Liver (tissue), 9 donors: ENCODE data around the gene RYR3. TPM values are rescaled to one million over a fixed set of nuclear protein-coding genes. Genes with fewer than 3 reads are reported as not detected.

Experiments used
- DNase-seq: peaks from one replicate; pipeline ENCODE4 v3.0.0-alpha.2; 2017; ENCODE audit warnings: low spot score
- H3K27ac ChIP-seq, 2 donors: one replicate each; pipeline ENCODE4 v1.7.0; 2013; ENCODE audit warnings: inconsistent platforms in 2 of 2, low read length in 2 of 2, control low read depth in 1 of 2, low read depth in 1 of 2, mild to moderate bottlenecking in 1 of 2
- H3K27me3 ChIP-seq, 4 donors: one replicate each; pipeline versions ENCODE4 v1.6.1 to v1.7.0; 2013; ENCODE audit warnings: low read length in 3 of 4, inconsistent platforms in 1 of 4, mild to moderate bottlenecking in 1 of 4, moderate library complexity in 1 of 4; ENCODE audit not compliant: control insufficient read depth in 4 of 4, insufficient read depth in 4 of 4
- H3K36me3 ChIP-seq, 4 donors: one replicate each; pipeline versions ENCODE4 v1.6.1 to v1.7.0; 2013; ENCODE audit warnings: low read length in 3 of 4, mild to moderate bottlenecking in 3 of 4, low read depth in 1 of 4, moderate library complexity in 1 of 4; ENCODE audit not compliant: control insufficient read depth in 4 of 4, insufficient read depth in 3 of 4
- H3K4me1 ChIP-seq, 4 donors: one replicate each; pipeline versions ENCODE4 v1.6.1 to v1.7.0; 2013; ENCODE audit warnings: low read length in 3 of 4, mild to moderate bottlenecking in 3 of 4, moderate library complexity in 1 of 4; ENCODE audit not compliant: control insufficient read depth in 4 of 4, insufficient read depth in 4 of 4
- H3K4me3 ChIP-seq, 3 donors: one replicate each; pipeline versions ENCODE4 v1.6.1 to v1.7.0; 2013; ENCODE audit warnings: low read length in 3 of 3, control low read depth in 1 of 3, low read depth in 1 of 3, mild to moderate bottlenecking in 1 of 3
- H3K9ac ChIP-seq, 2 donors: one replicate each; pipeline ENCODE4 v1.7.0; 2013; ENCODE audit warnings: low read length in 2 of 2, mild to moderate bottlenecking in 2 of 2, moderate library complexity in 2 of 2, control low read depth in 1 of 2, low read depth in 1 of 2
- H3K9me3 ChIP-seq, 4 donors: one replicate each; pipeline versions ENCODE4 v1.6.1 to v1.7.0; 2013; ENCODE audit warnings: low read length in 3 of 4; ENCODE audit not compliant: control insufficient read depth in 4 of 4
- ATF3 ChIP-seq: IDR thresholded peaks from 2 replicates; pipeline ENCODE4 v1.6.1; 2016; ENCODE audit warnings: antibody characterized with exemption
- CTCF ChIP-seq: fragments of 150-350 bp; IDR thresholded peaks from 2 replicates; pipeline ENCODE4 v1.5.1; 2017; ENCODE audit warnings: improper control_type of control experiment, low read depth, low read length; ENCODE audit not compliant: missing input control
- EGR1 ChIP-seq, 2 donors: IDR thresholded peaks; 2 replicates each; pipeline ENCODE4 v1.6.1; 2016 to 2018; ENCODE audit warnings: antibody characterized with exemption in 2 of 2, low read depth in 2 of 2
- FOXA1 ChIP-seq: IDR thresholded peaks from 2 replicates; pipeline ENCODE4 v1.6.1; 2016; ENCODE audit warnings: antibody characterized with exemption
- FOXA2 ChIP-seq: IDR thresholded peaks from 2 replicates; pipeline ENCODE4 v1.6.1; 2016; ENCODE audit warnings: antibody characterized with exemption
- GABPA ChIP-seq, 2 donors: IDR thresholded peaks in 1 of 2; conservative IDR thresholded peaks in 1 of 2; 2 replicates each; pipeline ENCODE4 v1.6.1; 2016; ENCODE audit warnings: antibody characterized with exemption in 2 of 2, mild to moderate bottlenecking in 1 of 2, moderate library complexity in 1 of 2
- HNF4G ChIP-seq: IDR thresholded peaks from 2 replicates; pipeline ENCODE4 v1.6.1; 2016; ENCODE audit warnings: antibody characterized with exemption
- JUND ChIP-seq, 2 donors: IDR thresholded peaks; 2 replicates each; pipeline ENCODE4 v1.6.1; 2016; ENCODE audit warnings: antibody characterized with exemption in 2 of 2
- MAX ChIP-seq: IDR thresholded peaks from 2 replicates; pipeline ENCODE4 v1.6.1; 2016; ENCODE audit warnings: antibody characterized with exemption
- NR2F2 ChIP-seq: IDR thresholded peaks from 2 replicates; pipeline ENCODE4 v1.6.1; 2016; ENCODE audit warnings: antibody characterized with exemption
- RAD21 ChIP-seq, 2 donors: IDR thresholded peaks; 2 replicates each; pipeline ENCODE4 v1.6.1; 2016; ENCODE audit warnings: antibody characterized with exemption in 2 of 2, mild to moderate bottlenecking in 2 of 2
- REST ChIP-seq: IDR thresholded peaks from 2 replicates; pipeline ENCODE4 v1.6.1; 2016; ENCODE audit warnings: antibody characterized with exemption, mild to moderate bottlenecking
- RXRA ChIP-seq, 2 donors: IDR thresholded peaks; 2 replicates each; pipeline ENCODE4 v1.6.1; 2017 to 2018; ENCODE audit warnings: antibody characterized with exemption in 2 of 2, mild to moderate bottlenecking in 1 of 2
- SP1 ChIP-seq: IDR thresholded peaks from 2 replicates; pipeline ENCODE4 v1.6.1; 2018; ENCODE audit warnings: antibody characterized with exemption, mild to moderate bottlenecking
- TAF1 ChIP-seq: conservative IDR thresholded peaks from 2 replicates; pipeline ENCODE4 v1.6.1; 2016; ENCODE audit warnings: antibody characterized with exemption, mild to moderate bottlenecking
- YY1 ChIP-seq: IDR thresholded peaks from 2 replicates; pipeline ENCODE4 v1.6.1; 2016; ENCODE audit warnings: antibody characterized with exemption, mild to moderate bottlenecking
- ZBTB33 ChIP-seq: IDR thresholded peaks from 2 replicates; pipeline ENCODE4 v1.6.1; 2016; ENCODE audit warnings: antibody characterized with exemption
- WGBS: extraction: QIAGEN DNeasy Blood & Tissue Kit; methylation state at CpG from one replicate; pipeline ENCODE4 v1.1.7; 2013; 5-methylcytosine and 5-hydroxymethylcytosine counted together
- polyA plus RNA-seq, 2 donors: library from polyadenylated mRNA; stranded (reverse) in 1 of 2; unstranded in 1 of 2; fragments of 200-250 nt in 1 of 2; fragments of >200 nt in 1 of 2; fragmentation: Nextera tagmentation in 1 of 2; extraction: Ambion mirVana in 1 of 2; gene quantifications; one replicate each; pipeline versions ENCODE4 v1.2.1 to v1.2.3, GENCODE V29; 2013 to 2015
- total RNA-seq, 2 donors: library from RNA; depleted of rRNA; stranded (reverse); fragments of >200 nt; gene quantifications; one replicate each; pipeline ENCODE4 v1.2.3, GENCODE V29; 2014
- donor health status: healthy.
- donor health status: healthy.
- donor health status: healthy.
- donor health status: healthy.
- donor health status: healthy.

Gene RYR3
- total and polyA plus RNA-seq, 4 donors: 0.01 to 1.1 (median 0.22) TPM

- H3K36me3 ChIP-seq: no peaks in the 10 kb centered on the region
- no peaks in the 10 kb centered on the region for H3K4me1 ChIP-seq
- WGBS: 25% methylated on average over 2 of the region's 2 CpGs
- peaks cover 0 to 3% (median 1%) of the 10 kb centered on the region in 4 donors for H3K27me3 ChIP-seq
- H3K4me3 ChIP-seq: no peak overlapping the region
- H3K27ac ChIP-seq: no peak overlapping the region
- H3K9ac ChIP-seq: no peak overlapping the region
- H3K9me3 ChIP-seq: no peaks in the 10 kb centered on the region
- no peak for DNase-seq
- TF ChIP-seq CTCF: no peak
- TF ChIP-seq RXRA (IDR thresholded peaks at IDR 0.05): no peak
- no peak for TF ChIP-seq GABPA (IDR thresholded peaks at IDR 0.05 in 1 of 2, conservative IDR thresholded peaks at IDR 0.05 in 1 of 2)
Measured at GRCh38 chr15:33679061-33679460, 368.3 kb downstream of the RYR3 start.

- Histone ChIP-seq H3K9ac (no peak overlapping the region), H3K4me1 (no peaks in the 10 kb centered on the region), H3K27me3 (peaks cover 0 to 3% (median 1%) of the 10 kb centered on the region in 4 donors), H3K4me3 (no peak overlapping the region), H3K27ac (no peak overlapping the region), H3K36me3 (no peaks in the 10 kb centered on the region), H3K9me3 (no peaks in the 10 kb centered on the region)
- no peak for TF ChIP-seq SP1
- TF ChIP-seq REST: no peak
- no peak for TF ChIP-seq MAX
- TF ChIP-seq TAF1: no peak
- no peak for TF ChIP-seq ATF3
- TF ChIP-seq EGR1 (IDR thresholded peaks at IDR 0.05; ENCODE audit: low read depth in 2 of 2): no peak
- no peak for TF ChIP-seq RXRA (IDR thresholded peaks at IDR 0.05)
- no peak for TF ChIP-seq NR2F2
- TF ChIP-seq HNF4G: no peak
- no peak for TF ChIP-seq FOXA1
- no peak for TF ChIP-seq GABPA (IDR thresholded peaks at IDR 0.05 in 1 of 2, conservative IDR thresholded peaks at IDR 0.05 in 1 of 2)
- no peak for TF ChIP-seq ZBTB33
- TF ChIP-seq YY1: no peak
- no peak for TF ChIP-seq FOXA2
- TF ChIP-seq CTCF: no peak
- no peak for TF ChIP-seq JUND (IDR thresholded peaks at IDR 0.05)
- TF ChIP-seq RAD21 (IDR thresholded peaks at IDR 0.05): no peak
- DNase-seq: no peak
- 68% methylated on average over 5 of the region's 5 CpGs for WGBS
Measured at GRCh38 chr15:33680336-33680735, 369.6 kb downstream of the RYR3 start.
